HUES6 (cell line): Measurements from ENCODE around the gene SPDYE2.
"Not testable (repeated sequence)": the region's sequence is repeated elsewhere in the genome, so short reads cannot be mapped to it uniquely, and the experiment has no call there.

ENCODE experiments used
- H3K27ac ChIP-seq: 2 replicates; pipeline ENCODE4 v1.7.0; 2013; ENCODE audit warnings: low read depth, mild to moderate bottlenecking, low read length, inconsistent platforms
- H3K27me3 ChIP-seq: 2 replicates; pipeline ENCODE4 v1.6.1; 2013; ENCODE audit warnings: low read length; ENCODE audit not compliant: control insufficient read depth, insufficient read depth
- H3K36me3 ChIP-seq: 2 replicates; pipeline ENCODE4 v1.6.1; 2013; ENCODE audit warnings: low read length; ENCODE audit not compliant: control insufficient read depth, insufficient read depth
- H3K4me1 ChIP-seq: 2 replicates; pipeline ENCODE4 v1.6.1; 2013; ENCODE audit warnings: low read length; ENCODE audit not compliant: control insufficient read depth, insufficient read depth
- H3K4me3 ChIP-seq: 2 replicates; pipeline ENCODE4 v1.5.1; 2013; ENCODE audit warnings: low read depth, low read length
- H3K9ac ChIP-seq: one replicate; pipeline ENCODE4 v1.6.1; 2013; ENCODE audit warnings: mild to moderate bottlenecking, low read length
- H3K9me3 ChIP-seq: 2 replicates; pipeline ENCODE4 v1.6.1; 2013; ENCODE audit warnings: low read depth, low read length; ENCODE audit not compliant: control insufficient read depth, insufficient read depth

SPDYE2 gene

DNA sequence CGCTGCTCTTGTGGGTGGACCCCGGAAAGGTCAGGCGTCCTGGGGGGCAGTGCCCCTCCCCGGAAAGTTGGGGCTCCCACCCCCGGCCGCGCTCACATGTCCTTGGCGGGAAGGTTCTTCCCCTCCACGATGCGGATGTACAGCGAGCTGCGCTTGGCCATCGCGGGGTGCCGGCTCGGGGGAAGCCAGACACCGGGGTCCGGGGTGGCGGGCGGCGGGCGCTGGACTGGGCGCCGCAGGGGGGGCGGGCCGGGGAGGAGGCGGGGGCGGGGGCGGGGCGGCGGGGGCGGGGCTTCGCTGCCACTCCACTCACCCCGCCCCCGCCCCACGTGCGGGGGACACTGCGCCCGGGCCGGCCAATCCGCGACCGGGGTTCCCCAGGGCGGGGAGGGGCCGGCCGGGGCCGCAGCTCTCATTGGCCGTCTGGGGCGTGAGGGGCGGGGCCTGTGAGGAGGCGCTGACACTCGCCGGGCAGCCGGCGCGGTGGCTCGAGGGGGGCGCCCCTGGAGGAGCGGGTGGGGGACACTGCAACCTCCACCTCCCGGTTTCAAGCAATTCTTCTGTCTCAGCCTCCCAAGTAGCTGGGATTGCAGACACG is 33.4 kb upstream of the SPDYE2 start, which contains the start of gene RASA4B:
TSS of gene RASA4B (minus strand) at position 228 of the 598 bp plus-strand sequence. CDS start at position 161, 67 bp downstream.
- not testable (repeated sequence) for H3K9ac ChIP-seq, H3K9me3 ChIP-seq, H3K4me3 ChIP-seq

GRCh38 chr7:102520797-102521196 is 30.2 kb upstream of the SPDYE2 start:
- H3K9me3 ChIP-seq, H3K9ac ChIP-seq, H3K4me3 ChIP-seq, H3K36me3 ChIP-seq, H3K27me3 ChIP-seq, H3K27ac ChIP-seq, H3K4me1 ChIP-seq: not testable (repeated sequence)

More for the DNA sequence above, 33.4 kb upstream of the SPDYE2 start, which contains the start of gene RASA4B:
- not testable (repeated sequence) for H3K27ac ChIP-seq, H3K4me1 ChIP-seq, H3K27me3 ChIP-seq, H3K36me3 ChIP-seq

- not testable (repeated sequence) for H3K9ac ChIP-seq, H3K27ac ChIP-seq, H3K9me3 ChIP-seq, H3K4me1 ChIP-seq, H3K27me3 ChIP-seq, H3K4me3 ChIP-seq, H3K36me3 ChIP-seq
Measured at GRCh38 chr7:102524803-102525202, 26.2 kb upstream of the SPDYE2 start.

GRCh38 chr7:102527182-102527581 is 23.8 kb upstream of the SPDYE2 start:
- H3K9ac ChIP-seq, H3K9me3 ChIP-seq, H3K27me3 ChIP-seq, H3K36me3 ChIP-seq, H3K4me3 ChIP-seq, H3K27ac ChIP-seq, H3K4me1 ChIP-seq: not testable (repeated sequence)

DNA sequence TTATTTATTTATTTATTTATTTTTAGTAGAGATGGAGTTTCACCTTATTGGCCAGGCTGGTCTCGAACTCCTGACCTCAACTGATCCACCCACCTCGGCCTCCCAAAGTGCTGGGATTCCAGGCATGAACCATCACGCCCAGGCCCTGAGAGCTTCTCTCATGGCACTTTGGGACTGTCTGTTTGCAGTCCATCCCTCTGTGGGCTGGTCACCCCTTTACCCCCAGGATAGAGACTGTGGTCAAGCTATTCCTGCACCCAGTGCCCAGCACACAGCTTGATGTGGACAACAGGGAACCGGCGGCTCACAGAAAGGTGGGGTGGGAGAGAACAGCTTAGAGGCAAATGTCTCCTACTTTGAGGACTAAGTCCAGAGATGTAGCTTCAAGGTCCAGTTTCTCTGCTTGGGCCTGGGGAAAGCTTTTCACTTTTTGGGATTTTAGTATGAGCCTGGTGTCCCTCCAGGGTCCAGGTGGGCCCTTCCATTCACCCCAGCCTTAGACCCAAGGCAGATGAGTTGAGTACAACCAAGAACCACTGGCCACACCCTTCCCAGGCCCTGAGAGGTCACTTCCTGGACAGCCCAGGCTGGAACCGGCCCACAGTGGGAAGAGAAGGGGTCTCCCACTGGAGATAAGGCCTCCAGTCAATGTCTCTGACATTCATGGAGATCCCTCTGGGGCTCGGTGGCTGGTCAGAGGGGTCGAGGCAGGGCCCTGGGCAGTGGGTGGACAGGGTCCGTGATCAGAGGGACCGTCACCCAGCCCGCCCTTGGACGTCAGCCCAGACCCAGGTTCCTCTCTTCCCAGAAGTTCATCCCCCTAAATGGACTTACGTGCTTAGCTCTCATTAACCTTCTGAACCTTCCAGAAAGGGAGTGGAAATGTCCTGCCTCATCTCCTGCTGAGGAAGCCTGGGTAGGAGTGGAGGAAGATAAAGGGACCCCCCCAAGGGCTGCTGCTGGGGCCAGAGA is 22.9 kb upstream of the SPDYE2 start:
- H3K9ac ChIP-seq, H3K27me3 ChIP-seq, H3K9me3 ChIP-seq, H3K4me3 ChIP-seq, H3K4me1 ChIP-seq, H3K27ac ChIP-seq, H3K36me3 ChIP-seq: not testable (repeated sequence)

DNA sequence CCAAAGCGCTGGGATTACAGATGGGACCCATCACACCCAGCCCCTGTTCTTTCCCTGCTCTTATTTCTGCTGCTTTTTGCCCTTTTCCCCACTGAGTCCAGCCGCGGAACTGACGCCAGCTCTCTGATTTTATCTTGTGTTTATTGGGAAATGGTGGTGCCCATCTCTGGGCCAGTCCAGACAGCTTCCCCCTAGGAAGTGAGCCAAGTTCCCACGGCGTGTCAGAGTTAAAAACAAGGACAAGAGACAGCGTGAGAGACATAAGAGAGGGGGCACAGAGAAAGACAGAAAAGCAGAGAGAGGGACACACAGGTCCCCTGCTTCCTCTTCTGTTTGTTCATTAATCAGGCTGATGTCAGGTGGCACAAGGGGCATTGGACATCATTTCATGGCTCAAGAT is 19.4 kb upstream of the SPDYE2 start:
- not testable (repeated sequence) for H3K36me3 ChIP-seq, H3K9me3 ChIP-seq

DNA sequence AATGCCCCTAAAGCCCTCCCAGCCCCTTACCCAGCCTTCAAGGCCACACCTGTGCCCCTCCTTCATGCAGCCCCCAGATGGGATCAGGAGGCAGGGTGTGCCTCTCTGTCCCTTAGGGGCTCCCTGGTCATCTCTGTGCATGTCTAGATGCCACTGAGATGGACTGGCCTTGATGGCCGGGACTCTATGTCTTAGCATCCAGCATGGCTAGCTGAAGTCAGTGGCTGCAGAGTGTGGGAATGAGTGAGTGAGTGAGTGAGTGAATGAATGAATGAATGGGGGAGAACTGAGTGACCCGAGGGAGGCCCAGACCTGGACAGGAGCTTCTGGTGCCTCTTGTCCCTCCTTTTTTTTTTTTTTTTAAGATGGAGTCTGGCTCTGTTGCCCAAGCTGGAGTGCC is 18.9 kb upstream of the SPDYE2 start:
- H3K27ac ChIP-seq, H3K4me1 ChIP-seq, H3K9ac ChIP-seq, H3K27me3 ChIP-seq, H3K4me3 ChIP-seq, H3K9me3 ChIP-seq, H3K36me3 ChIP-seq: not testable (repeated sequence)

More for the DNA sequence above, 19.4 kb upstream of the SPDYE2 start:
- H3K9ac ChIP-seq, H3K4me1 ChIP-seq, H3K4me3 ChIP-seq, H3K27ac ChIP-seq, H3K27me3 ChIP-seq: not testable (repeated sequence)

DNA sequence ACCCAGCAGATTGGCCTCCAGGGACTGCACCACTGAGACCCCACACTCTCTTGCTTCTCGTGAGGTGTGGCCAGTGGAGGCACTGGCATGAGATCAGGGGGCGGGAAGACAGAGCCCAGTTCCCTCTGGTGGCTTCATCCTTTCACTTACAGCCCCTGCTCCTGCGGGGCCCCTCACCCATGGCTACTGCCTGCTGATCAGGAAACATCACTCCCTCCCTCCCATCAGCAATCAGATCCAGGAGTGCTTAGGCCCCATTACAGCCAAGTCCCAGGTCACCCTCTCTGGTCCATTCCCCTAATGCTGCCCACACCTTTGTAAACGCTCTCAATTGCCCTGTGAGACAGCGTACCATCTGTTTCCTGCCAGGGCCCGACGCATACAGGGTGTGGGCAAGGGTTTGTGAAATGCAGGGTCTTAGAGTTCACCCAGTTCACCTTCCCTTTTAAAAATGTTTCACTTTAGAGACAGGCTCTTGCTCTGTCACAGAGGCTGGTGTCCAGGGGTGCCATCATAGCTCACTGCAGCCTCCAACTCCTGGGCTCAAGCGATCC is 15.9 kb upstream of the SPDYE2 start:
- H3K36me3 ChIP-seq, H3K9ac ChIP-seq, H3K27me3 ChIP-seq, H3K4me1 ChIP-seq, H3K9me3 ChIP-seq, H3K27ac ChIP-seq, H3K4me3 ChIP-seq: not testable (repeated sequence)

DNA sequence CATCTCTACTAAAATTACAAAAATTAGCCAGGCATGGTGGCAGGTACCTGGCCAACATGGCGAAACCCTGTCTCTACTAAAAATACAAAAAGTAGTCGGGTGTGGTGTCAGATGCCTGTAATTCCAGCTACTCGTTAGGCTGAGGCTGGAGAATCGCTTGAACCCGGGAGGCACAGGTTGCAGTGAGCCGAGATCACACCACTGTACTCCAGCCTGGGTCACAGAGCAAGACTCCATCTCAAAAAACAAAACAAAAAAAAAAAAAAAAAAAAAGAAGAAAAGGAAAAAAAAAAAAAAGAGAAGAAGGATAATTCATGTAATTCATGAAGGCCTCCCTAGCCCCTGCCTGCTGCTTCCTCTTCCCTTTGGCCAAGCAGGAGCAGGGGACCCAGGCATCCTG is 10.4 kb upstream of the SPDYE2 start:
- not testable (repeated sequence) for H3K9me3 ChIP-seq, H3K27ac ChIP-seq, H3K9ac ChIP-seq, H3K36me3 ChIP-seq, H3K27me3 ChIP-seq, H3K4me3 ChIP-seq, H3K4me1 ChIP-seq

DNA sequence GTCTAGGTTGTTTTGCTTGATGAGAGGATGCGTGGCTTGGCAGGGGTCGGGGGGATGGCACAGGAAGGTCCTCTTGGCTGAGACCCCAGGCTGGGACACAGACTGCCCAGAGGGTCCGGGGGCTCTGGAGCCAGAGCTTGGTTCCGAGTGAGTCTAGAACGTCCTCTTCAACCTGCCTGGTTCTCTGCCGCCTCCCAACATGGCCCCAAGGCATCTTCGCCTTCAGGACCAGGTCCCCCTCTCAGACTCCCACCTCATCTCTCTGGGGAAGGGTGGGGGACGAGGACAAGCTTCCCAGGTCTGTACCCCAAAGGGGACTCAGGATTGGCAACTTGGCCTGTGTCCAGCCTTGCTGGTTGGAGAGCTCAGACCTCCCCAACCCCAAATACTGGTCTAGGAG is 8.9 kb upstream of the SPDYE2 start:
- H3K9ac ChIP-seq, H3K36me3 ChIP-seq, H3K27ac ChIP-seq: not testable (repeated sequence)

GRCh38 chr7:102542771-102543170 is 8.3 kb upstream of the SPDYE2 start:
- H3K27me3 ChIP-seq, H3K4me1 ChIP-seq, H3K9ac ChIP-seq, H3K27ac ChIP-seq, H3K9me3 ChIP-seq, H3K36me3 ChIP-seq, H3K4me3 ChIP-seq: not testable (repeated sequence)

More for the DNA sequence above, 8.9 kb upstream of the SPDYE2 start:
- H3K9me3 ChIP-seq, H3K4me3 ChIP-seq, H3K27me3 ChIP-seq, H3K4me1 ChIP-seq: not testable (repeated sequence)
